Thoracic aorta (tissue), 2 donors: ENCODE measurements around the gene NUDT1. TPM values are rescaled to one million over a fixed set of nuclear protein-coding genes. Genes with fewer than 3 reads are reported as not detected.

ENCODE experiments used
- ATAC-seq: fragments of 150-250 bp; one replicate; pipeline ENCODE4 v1.8.0; 2017; ENCODE audit warnings: low read depth; ENCODE audit not compliant: insufficient number of reproducible peaks, low FRiP score
- DNase-seq: peaks from one replicate; pipeline ENCODE4 v3.0.0-alpha.2; 2020; ENCODE audit warnings: low spot score
- H3K27ac ChIP-seq, 2 donors: fragments of 200-600 bp; sonication (generic); 1 replicate in 1 of 2; 2 replicates in 1 of 2; pipeline ENCODE4 v1.5.1; 2016; ENCODE audit warnings: mild to moderate bottlenecking in 2 of 2, moderate library complexity in 2 of 2
- H3K27me3 ChIP-seq: fragments of 200-600 bp; sonication (generic); replicated peaks from 2 replicates; pipeline ENCODE4 v1.6.0; 2016; ENCODE audit warnings: mild to moderate bottlenecking; ENCODE audit not compliant: insufficient read depth
- H3K36me3 ChIP-seq: fragments of 200-600 bp; sonication (generic); one replicate; pipeline ENCODE4 v1.5.1; 2016
- H3K4me1 ChIP-seq, 2 donors: fragments of 200-600 bp; sonication (generic); 1 replicate in 1 of 2; 2 replicates in 1 of 2; pipeline versions ENCODE4 v1.5.1 to v1.6.0; 2016; ENCODE audit warnings: low read depth in 2 of 2, mild to moderate bottlenecking in 1 of 2; ENCODE audit not compliant: control insufficient read depth in 1 of 2
- H3K4me3 ChIP-seq: fragments of 200-600 bp; sonication (generic); 2 replicates; pipeline ENCODE4 v1.5.1; 2016; ENCODE audit warnings: mild to moderate bottlenecking
- H3K9me3 ChIP-seq: fragments of 200-600 bp; sonication (generic); 2 replicates; pipeline ENCODE4 v1.5.1; 2016
- total RNA-seq, 2 donors: library from RNA; depleted of rRNA; stranded (reverse); fragments of >200 nt; gene quantifications; one replicate each; pipeline versions ENCODE4 v1.1.0 to v1.2.3, GENCODE V29; 2016
- TF ChIP-seq, protein P1 (sequence below): fragments of 200-600 bp; sonication (generic); IDR thresholded peaks from one replicate; pipeline ENCODE4 v1.5.1; 2019; ENCODE audit warnings: antibody characterized with exemption

The NUDT1 gene
- total RNA-seq = 10 to 100 TPM in 1 of 2 donors, 1 to 10 TPM in 1; 9.7 to 15.2 TPM

DNA sequence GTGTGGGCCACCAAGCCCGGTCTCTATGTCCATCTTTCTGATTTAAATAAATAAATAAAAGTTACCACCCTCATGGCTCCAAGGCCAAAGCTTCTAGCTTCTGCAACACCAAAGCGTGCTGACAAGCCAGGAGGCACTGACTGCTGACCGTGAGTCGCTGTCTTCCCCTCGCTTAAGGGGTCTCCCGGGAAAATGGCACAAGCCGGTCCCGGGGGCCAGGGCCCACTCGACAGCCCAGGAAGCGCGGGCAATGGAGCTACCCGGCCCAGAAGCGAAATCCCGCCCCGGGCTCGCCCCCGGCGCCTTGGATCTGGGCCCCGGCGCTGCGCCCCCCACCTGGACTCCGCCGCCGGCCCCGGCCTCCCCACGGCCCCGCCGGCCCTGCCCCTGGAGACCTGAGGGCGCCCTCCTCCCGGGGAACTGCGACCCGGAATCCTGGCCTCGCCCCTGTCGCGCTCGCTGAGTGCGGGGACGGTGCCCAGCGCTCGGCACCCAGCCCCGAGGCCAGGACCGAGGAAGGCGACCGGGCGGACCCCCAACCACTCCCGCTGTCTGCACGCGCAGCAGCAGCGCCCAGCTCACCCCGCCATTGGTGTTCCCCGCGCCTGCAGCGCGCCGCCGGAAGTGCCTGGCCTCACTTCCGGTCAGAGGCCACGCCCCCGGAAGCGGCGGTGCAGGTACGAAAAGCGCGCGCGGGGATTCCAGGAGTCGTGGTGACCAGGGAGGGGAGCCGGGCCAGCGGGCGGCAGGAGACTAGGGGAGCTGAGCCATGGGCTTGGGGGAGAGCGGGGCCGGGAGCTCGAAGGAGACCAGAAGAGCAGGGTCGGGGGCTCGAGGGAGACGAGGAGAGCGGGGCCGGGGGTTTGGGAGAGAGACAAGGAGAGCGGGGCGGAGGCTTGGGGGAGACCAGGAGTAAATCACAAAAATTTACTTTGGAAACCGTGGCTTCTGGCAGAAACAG, at the start of gene NUDT1, which contains the start of gene MRM2:
Gene NUDT1 (plus strand): TSS at position 647 of the 961 bp plus-strand sequence. CDS start 2,349 bp downstream, outside the sequence.
Gene MRM2 (minus strand): TSS at position 626 of the 961 bp plus-strand sequence. CDS start 36 bp downstream, at position 590.
- H3K27ac ChIP-seq = peak within 1 kb of the TSS; percentile 4 to 15
- ATAC-seq = no peak
- peak within 1 kb of the TSS; percentile 79 for H3K4me3 ChIP-seq
- TF ChIP-seq, protein P1, sequence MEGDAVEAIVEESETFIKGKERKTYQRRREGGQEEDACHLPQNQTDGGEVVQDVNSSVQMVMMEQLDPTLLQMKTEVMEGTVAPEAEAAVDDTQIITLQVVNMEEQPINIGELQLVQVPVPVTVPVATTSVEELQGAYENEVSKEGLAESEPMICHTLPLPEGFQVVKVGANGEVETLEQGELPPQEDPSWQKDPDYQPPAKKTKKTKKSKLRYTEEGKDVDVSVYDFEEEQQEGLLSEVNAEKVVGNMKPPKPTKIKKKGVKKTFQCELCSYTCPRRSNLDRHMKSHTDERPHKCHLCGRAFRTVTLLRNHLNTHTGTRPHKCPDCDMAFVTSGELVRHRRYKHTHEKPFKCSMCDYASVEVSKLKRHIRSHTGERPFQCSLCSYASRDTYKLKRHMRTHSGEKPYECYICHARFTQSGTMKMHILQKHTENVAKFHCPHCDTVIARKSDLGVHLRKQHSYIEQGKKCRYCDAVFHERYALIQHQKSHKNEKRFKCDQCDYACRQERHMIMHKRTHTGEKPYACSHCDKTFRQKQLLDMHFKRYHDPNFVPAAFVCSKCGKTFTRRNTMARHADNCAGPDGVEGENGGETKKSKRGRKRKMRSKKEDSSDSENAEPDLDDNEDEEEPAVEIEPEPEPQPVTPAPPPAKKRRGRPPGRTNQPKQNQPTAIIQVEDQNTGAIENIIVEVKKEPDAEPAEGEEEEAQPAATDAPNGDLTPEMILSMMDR = no peak
- peaks cover 23% of the 10 kb centered on the region for H3K36me3 ChIP-seq
- H3K9me3 ChIP-seq = no peaks in the 10 kb centered on the region
- no peaks in the 10 kb centered on the region for H3K27me3 ChIP-seq
- DNase-seq = peak; percentile 43
- peaks cover 12 to 23% of the 10 kb centered on the region in 2 donors for H3K4me1 ChIP-seq

DNA sequence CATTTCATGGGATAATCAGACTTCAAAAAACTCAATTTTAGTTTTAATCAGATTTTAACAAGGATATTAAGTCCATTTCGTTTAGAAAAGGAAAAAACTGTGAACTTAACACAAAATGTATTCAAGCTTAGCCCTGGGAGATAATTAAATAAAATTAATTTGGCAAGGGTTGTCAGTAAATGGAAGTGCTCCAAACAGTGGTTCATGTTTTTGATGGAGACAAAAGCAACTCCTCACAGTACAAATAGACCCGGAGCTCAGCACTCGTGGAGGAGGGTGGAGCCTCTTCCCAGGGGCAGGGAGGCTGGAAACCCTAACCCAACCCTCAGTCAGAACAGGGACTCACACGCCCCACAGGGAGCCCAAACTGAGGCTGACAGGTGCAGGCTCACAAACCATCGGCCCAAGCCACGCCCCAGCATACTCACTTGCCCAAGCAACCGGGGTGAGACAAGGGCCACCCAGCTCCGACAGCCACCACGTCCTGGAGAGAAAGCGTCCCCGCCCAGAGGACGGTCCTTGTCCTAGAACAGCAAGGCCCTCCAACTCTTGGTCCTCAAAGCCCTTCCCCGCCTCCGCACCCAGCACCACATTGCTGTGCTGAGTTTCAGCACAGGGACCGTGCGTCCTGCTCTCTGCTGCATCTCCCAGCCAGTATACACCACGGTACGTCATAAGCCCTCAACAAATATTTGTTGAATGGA, 49.0 kb upstream of the NUDT1 start:
- no peak for ATAC-seq
- no peak overlapping the region for H3K27ac ChIP-seq
- no peak for DNase-seq
- no peaks in the 10 kb centered on the region for H3K4me1 ChIP-seq
- peaks cover 4% of the 10 kb centered on the region for H3K36me3 ChIP-seq
- TF ChIP-seq, protein P1 = no peak
- no peaks in the 10 kb centered on the region for H3K9me3 ChIP-seq
- H3K4me3 ChIP-seq = no peak overlapping the region
- no peaks in the 10 kb centered on the region for H3K27me3 ChIP-seq

DNA sequence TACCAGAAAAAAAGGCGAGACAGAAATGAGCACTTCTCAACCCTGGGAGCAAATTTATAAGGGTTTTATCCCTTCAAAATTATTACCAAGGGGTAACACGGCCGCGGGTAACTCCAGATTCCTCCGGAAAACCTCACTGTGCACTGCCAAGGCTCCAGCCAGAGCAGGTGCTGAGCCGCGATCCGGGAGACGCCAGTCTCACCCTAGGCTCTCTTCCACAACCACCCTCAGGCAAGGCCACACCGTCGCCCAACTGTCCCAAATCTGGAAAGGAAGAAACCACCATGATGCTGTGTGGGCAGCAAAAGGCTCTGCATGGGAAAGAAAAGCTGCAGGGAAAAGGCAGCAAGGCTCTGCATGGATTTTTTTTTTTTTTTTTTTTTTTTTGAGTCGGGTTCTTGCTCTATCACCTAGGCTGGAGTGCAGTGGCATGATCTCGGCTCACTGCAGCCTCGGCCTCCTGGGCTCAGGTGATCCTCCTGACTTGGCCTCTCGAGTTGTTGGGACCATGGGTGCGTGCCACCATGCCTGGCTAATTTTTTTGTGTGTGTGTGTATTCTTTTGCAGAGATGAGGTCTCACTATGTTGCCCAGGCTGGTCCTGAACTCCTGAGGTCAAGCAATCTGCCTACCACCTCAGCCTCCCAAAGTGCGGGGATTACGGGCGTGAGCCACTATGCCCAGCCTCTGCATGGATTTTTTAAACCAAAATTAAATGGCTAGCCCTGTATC, 48.3 kb upstream of the NUDT1 start:
- ATAC-seq = no peak
- Histone ChIP-seq H3K27ac (no peak overlapping the region), H3K4me3 (no peak overlapping the region), H3K27me3 (no peaks in the 10 kb centered on the region), H3K9me3 (no peaks in the 10 kb centered on the region), H3K36me3 (peaks cover 4% of the 10 kb centered on the region), H3K4me1 (no peaks in the 10 kb centered on the region)
- no peak for DNase-seq
- TF ChIP-seq, protein P1 = no peak

DNA sequence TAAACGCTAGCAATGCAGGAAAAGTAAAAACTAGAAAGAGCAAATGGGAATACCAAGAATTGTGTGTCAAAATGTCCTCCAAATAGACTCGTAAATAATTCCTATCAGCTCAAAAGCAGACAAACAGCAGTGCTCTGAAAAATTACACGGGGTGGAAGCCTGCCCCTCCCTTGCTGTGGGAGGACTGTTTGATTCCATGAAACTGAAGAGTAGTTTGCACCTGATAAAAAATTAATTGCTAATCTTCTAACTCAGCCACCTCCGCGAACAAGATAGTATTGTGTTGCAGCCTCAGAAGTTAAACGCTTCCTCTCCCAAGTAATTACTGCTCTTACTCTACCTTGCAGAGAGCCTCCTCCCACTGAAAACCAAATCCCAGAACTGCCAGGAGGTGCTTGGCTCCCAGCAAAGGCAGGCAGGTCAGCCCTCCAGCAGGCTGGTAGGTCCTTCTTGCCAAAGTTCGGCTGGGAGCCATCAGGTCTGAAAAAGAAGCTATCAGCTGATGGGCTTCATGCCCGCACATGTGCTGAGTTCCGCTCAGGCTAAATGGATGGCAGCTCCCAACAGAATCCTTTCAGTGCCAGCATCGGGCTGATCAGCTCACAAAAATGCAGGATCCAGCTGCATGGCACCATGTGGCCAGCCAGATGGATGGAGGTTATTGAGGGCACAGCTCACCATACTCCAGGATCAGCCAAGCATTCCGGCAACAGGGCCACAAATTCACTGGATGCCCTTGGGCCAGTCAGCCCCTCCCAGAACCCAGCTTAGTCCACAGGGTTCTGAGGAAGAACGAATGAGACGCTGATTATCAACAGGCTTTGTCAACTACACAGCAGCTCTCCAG, 46.4 kb upstream of the NUDT1 start:
- no peaks in the 10 kb centered on the region for H3K4me1 ChIP-seq
- H3K4me3 ChIP-seq = no peak overlapping the region
- DNase-seq = no peak
- H3K9me3 ChIP-seq = no peaks in the 10 kb centered on the region
- TF ChIP-seq, protein P1 = no peak
- no peak for ATAC-seq
- no peak overlapping the region for H3K27ac ChIP-seq
- no peaks in the 10 kb centered on the region for H3K27me3 ChIP-seq
- peaks cover 10% of the 10 kb centered on the region for H3K36me3 ChIP-seq
